SJCRH30 (cell line): ENCODE measurements around the gene FGGY. TPM values are rescaled to one million over a fixed set of nuclear protein-coding genes. Genes with fewer than 3 reads are reported as not detected.
A peak's percentile ranks its signal among the peaks of the same experiment; 100 is the strongest.

Experiments used
- DNase-seq, 2 experiments: peaks; one replicate each; pipeline ENCODE4 v3.0.0-alpha.2; 2015 to 2020
- H3K27ac ChIP-seq: fragments of 250-450 bp; sonication (Bioruptor Pico); 2 replicates; pipeline ENCODE4 v1.5.1; 2020; ENCODE audit warnings: mild to moderate bottlenecking, moderate library complexity
- H3K27me3 ChIP-seq: fragments of 250-450 bp; sonication (Bioruptor Pico); 2 replicates; pipeline ENCODE4 v1.5.1; 2020; ENCODE audit warnings: mild to moderate bottlenecking, moderate library complexity
- H3K36me3 ChIP-seq: fragments of 250-450 bp; sonication (Bioruptor Pico); 2 replicates; pipeline ENCODE4 v1.5.1; 2020; ENCODE audit warnings: mild to moderate bottlenecking, moderate library complexity
- H3K4me1 ChIP-seq: fragments of 250-450 bp; sonication (Bioruptor Pico); 2 replicates; pipeline ENCODE4 v1.5.1; 2020; ENCODE audit warnings: mild to moderate bottlenecking, moderate library complexity
- H3K4me3 ChIP-seq: fragments of 250-450 bp; sonication (Bioruptor Pico); 2 replicates; pipeline ENCODE4 v1.5.1; 2020; ENCODE audit warnings: mild to moderate bottlenecking, moderate library complexity
- H3K9me3 ChIP-seq: fragments of 250-450 bp; sonication (Bioruptor Pico); replicated peaks from 2 replicates; pipeline ENCODE4 v1.5.1; 2020; ENCODE audit warnings: mild to moderate bottlenecking, moderate library complexity
- total RNA-seq: library from RNA; depleted of rRNA; stranded (reverse); fragments of >200 nt; shearing (Covaris generic); gene quantifications from 2 replicates; pipeline ENCODE4 v1.2.3, GENCODE V29; 2014

Gene FGGY
- total RNA-seq, 1 experiment from 2014 or later, result 31.8 TPM

DNA sequence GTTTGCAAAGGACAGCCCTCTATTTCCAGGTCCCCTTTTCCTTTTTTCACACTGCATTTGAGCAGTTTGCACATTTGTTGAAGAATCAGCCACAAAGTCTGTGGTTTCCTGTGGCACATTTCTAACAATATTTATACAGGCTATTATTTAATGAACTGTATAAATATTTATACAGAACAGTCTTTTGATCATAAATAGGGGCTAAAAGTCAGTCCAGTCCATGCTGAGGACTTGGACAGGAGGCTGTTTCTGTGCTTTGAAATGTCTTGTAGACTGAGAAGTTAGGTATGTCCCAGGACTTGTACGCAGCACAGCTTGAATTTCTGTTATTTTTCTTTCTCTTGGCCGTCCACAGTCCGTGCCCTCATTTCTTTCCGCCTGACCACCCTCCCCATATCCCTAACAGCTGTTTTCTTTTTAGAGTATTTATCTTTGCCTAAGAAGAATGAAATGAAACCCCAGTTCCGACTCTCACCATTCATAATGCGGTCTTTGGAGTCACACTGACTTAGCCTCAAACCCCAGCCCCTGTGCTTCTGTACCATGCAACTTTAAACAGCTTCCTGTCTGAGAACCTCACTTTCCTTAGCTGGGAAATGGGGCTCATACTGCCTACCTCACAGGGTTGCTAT is 19.7 kb downstream of the FGGY start:
- H3K9me3 ChIP-seq, result peaks cover 4% of the 10 kb centered on the region
- peaks cover 29% of the 10 kb centered on the region for H3K4me1 ChIP-seq
- peak; percentile 87 to 97 for DNase-seq
- no peaks in the 10 kb centered on the region for H3K27me3 ChIP-seq
- peak overlapping the region; percentile 86 for H3K27ac ChIP-seq
- peak overlapping the region; percentile 9 for H3K4me3 ChIP-seq
- no peaks in the 10 kb centered on the region for H3K36me3 ChIP-seq

DNA sequence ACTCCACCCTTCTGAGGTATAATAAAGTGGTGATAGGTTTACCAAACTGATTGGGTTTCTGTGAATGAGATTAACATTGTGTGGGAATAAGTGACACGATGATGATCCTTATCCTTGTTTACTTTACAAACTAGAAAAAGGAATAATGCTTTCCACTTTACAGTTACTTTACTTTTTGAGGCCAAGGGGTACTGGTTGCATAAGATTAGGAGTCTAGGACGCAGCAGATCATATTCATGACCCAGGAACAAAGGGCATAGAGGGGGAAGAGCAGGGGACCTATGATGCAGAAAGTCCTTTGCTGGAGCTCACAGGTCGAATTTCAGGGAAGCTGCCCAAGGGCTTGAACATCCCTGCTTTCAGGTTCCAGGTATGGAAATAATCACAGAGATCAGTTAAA is 20.4 kb downstream of the FGGY start:
- Histone ChIP-seq H3K27ac (peak overlapping the region; percentile 86), H3K4me3 (peak overlapping the region; percentile 0; the same call in 1 of the 2 replicates), H3K4me1 (peaks cover 29% of the 10 kb centered on the region), H3K36me3 (no peaks in the 10 kb centered on the region), H3K27me3 (no peaks in the 10 kb centered on the region), H3K9me3 (no peaks in the 10 kb centered on the region; the same call in 1 of the 2 replicates)
- peak in 1 of 2 experiments; percentile 52 for DNase-seq

DNA sequence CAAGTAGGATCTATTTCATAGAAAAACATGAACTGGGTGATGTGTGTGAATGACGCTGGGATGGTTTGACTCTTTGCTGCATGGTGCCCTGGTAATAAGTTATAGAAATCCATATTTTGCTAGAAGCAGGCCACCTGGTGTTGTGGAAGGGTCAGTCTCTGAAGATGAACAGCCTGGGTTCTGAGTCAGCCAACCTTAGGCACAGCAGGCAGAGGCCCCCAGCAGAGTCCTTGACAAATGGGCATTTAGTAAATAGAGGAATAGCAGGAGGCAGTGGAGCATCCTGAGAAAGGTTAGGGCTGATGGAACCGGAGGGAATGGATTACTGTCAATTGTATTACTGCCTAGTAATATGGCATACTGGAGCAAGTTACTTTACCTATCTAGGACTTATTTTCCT is 20.9 kb downstream of the FGGY start:
- H3K27me3 ChIP-seq, result no peaks in the 10 kb centered on the region
- no peaks in the 10 kb centered on the region; the same call in 1 of the 2 replicates for H3K9me3 ChIP-seq
- H3K36me3 ChIP-seq, result no peaks in the 10 kb centered on the region
- peak; percentile 27 to 53 for DNase-seq
- H3K4me1 ChIP-seq, result peaks cover 29% of the 10 kb centered on the region
- H3K27ac ChIP-seq, result peak overlapping the region; percentile 86
- no peak overlapping the region for H3K4me3 ChIP-seq

DNA sequence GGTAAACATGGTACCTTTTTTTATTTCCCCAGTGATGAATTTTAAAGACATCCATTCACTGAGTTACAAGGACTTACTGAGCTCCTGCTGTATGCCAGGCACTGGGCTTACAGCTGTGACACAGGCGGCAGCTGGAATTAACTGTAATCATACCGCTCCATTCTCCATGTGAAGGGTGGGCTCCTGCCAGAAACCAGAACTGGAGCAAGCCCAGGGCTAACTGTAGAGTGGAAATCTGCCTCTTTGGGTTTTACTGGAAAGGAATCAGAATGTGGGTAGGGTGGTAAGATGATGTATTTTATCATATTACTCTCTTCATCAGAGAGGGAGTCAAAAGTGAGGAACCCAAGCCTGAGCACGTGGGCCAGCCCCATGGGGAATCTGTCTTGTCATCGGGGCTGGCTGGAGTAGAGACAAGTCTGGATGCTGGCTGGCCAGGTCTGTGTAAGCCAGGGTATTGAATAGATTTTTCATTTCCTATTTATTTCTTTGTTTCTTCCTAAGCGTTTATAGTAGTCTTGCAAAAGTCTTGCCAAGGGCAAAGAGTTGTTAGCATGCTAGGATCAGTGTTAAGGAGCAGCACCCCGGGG is 21.5 kb downstream of the FGGY start:
- Histone ChIP-seq H3K36me3 (no peaks in the 10 kb centered on the region), H3K9me3 (no peaks in the 10 kb centered on the region; the same call in 1 of the 2 replicates), H3K4me1 (peaks cover 29% of the 10 kb centered on the region), H3K4me3 (no peak overlapping the region), H3K27ac (peak overlapping the region; percentile 86; the same call in 1 of the 2 replicates), H3K27me3 (no peaks in the 10 kb centered on the region)
- peak in 1 of 2 experiments; percentile 26 for DNase-seq

DNA sequence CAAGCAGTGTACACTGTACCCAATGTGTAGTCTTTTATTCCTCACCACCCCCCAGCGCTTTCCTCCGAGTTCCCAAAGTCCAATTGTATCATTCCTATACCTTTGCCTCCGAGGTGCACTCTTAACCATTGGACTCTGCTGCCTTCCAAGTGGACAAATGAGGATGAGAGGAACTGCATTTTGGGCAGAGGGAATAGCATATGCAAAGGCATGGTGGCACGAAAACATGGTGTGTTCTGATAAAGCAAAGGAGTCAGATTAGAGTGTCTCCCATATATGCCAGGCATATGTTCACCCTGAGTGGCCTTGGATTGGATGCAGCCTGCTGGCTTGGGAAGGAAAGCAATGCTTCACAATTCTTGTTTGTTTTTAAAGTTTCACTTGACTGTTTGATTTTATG is 25.5 kb downstream of the FGGY start:
- Histone ChIP-seq H3K9me3 (peaks cover 3% of the 10 kb centered on the region; the same call in 1 of the 2 replicates), H3K27me3 (no peaks in the 10 kb centered on the region), H3K27ac (no peak overlapping the region), H3K4me3 (no peak overlapping the region), H3K36me3 (no peaks in the 10 kb centered on the region), H3K4me1 (peaks cover 9% of the 10 kb centered on the region)
- DNase-seq, result no peak

DNA sequence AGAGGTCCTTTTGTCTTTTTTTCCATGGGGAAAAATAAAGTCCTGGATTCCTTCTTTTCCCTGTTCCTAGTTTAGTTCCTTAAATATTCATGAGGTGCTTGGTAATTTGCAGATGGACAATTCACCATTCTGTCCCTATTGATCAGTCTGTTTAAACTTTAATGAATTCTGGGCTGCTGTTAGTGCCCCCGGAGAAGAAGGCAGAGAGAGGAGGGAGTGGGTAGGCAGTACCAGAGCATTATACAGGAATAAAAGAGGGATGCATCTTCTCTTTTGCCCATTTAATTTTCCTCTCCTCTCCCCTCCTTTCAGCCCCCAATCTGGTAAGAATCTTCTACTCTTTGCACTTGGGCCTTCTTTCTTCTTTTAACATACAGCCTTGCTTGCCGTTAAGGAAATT is 25.9 kb downstream of the FGGY start:
- Histone ChIP-seq H3K27me3 (no peaks in the 10 kb centered on the region), H3K4me3 (no peak overlapping the region), H3K9me3 (peaks cover 3% of the 10 kb centered on the region; the same call in 1 of the 2 replicates), H3K36me3 (no peaks in the 10 kb centered on the region), H3K4me1 (peaks cover 5% of the 10 kb centered on the region), H3K27ac (no peak overlapping the region)
- DNase-seq, result no peak

DNA sequence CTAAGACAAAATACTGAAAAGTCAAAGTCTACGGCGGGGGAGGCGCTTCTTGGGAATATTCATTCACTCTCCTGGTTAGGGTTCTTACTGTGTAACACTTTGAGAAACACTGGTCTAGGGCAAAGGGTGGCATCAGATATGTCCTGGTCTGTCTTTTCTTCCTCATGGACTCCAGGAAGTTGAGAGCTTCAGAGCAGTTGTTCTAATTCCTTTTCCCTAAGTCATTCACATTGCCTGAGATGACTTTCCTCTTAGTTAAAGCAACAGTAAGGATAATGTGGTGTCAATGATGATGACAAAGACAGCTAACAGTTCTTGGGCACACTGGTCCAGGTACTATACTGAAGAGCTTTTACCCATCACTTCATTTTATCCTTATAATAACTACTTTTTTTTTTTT is 27.0 kb downstream of the FGGY start:
- Histone ChIP-seq H3K9me3 (peaks cover 3% of the 10 kb centered on the region; the same call in 1 of the 2 replicates), H3K27ac (no peak overlapping the region), H3K4me1 (no peaks in the 10 kb centered on the region), H3K36me3 (no peaks in the 10 kb centered on the region), H3K4me3 (no peak overlapping the region), H3K27me3 (no peaks in the 10 kb centered on the region)
- no peak for DNase-seq

DNA sequence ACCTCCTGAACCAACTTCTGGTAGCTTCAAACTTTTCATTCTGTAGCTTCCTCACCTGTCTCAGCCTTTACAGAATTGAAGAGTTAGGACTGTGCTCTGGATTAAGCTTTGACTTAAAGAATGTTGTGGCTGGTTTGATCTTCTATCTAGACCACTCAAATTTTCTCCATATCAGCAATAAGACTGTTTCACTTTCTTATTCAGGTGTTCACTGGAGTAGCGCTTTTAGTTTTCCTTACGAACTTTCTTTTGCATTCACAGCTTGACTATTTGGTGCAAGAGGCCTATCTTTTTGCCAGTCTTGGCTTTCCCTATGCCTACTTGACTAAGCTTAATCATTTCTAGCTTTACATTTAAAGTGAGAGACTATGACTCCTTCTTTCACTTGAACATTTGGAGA is 31.5 kb downstream of the FGGY start:
- H3K36me3 ChIP-seq, result no peaks in the 10 kb centered on the region
- no peaks in the 10 kb centered on the region for H3K27me3 ChIP-seq
- no peaks in the 10 kb centered on the region for H3K4me1 ChIP-seq
- no peak for DNase-seq
- no peak overlapping the region for H3K27ac ChIP-seq
- no peak overlapping the region for H3K4me3 ChIP-seq
- peaks cover 3% of the 10 kb centered on the region; the same call in 1 of the 2 replicates for H3K9me3 ChIP-seq

DNA sequence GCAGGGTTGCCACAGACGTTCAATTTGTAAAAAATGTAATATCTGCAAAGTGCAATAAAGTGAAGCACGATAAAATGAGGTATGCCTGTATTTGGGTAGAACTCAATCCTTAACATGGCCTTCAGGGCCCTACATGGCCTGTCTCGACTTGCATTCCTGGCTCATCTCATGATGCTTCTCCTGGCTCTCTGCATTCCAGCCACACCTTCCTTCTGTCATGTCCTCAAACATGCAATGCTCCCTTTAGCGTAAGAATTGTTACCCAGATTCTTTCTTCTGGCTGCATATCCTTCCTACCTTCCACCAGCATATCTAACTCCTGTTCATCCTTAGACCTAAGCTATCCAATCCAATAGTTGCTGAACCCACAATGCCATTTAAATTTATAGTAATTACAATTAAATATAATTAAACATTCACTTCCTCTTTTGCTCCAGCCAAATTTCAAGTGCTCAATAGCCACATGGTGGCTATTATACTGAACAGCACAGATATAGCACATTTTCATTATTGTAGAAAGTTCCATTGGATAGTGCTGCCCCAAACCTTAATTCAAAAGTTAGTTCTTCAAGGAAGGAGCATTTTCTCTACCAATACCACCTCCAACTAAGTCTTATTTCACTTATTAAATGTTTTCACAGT is 32.6 kb downstream of the FGGY start:
- DNase-seq, result no peak
- Histone ChIP-seq H3K27ac (no peak overlapping the region), H3K27me3 (no peaks in the 10 kb centered on the region), H3K36me3 (no peaks in the 10 kb centered on the region), H3K4me3 (no peak overlapping the region), H3K9me3 (peaks cover 3% of the 10 kb centered on the region; the same call in 1 of the 2 replicates), H3K4me1 (no peaks in the 10 kb centered on the region)

DNA sequence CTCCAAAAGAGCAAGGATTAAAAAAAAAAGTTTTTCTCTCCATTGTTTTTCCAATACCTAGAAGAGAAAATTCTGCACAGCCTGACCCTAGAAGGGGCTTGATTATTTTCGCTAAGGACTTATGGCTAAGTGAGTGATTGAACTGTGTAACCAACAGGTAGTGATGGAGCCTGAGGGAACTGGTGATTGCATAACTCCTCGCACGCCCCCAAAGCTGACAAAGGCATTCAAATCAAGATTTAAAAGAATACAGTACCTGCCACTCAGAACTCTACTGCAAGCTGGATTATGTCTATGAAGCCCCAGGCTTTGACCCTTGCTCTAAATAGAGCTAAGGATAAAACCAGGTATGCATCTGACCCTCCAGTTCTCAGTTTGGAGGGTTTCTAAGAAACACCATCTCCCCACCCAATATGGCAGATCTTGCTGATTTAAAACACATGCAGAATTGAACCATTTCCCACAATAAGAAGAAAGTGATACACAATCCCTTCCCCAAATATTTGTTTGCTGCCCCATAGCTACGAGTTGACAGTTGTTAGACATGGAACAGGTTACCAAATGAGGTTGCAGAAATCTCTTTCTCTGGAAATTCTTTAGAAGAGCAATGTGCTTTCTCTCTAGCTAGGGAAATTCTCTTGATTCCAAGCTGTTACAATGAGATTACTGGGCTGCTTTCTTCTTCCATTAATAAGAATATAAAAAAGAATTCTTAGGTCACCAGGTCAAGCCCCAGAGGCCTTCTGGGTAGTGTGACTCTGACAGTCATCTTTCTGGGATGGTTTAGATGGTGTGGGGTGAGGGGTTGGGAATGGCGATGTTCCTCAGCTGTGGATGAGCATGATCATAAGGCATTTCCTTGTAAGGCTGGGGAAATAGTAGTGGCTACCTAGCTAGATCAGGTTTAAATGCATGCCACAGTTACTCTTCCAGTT is 35.1 kb downstream of the FGGY start:
- no peaks in the 10 kb centered on the region for H3K27me3 ChIP-seq
- no peaks in the 10 kb centered on the region for H3K36me3 ChIP-seq
- no peaks in the 10 kb centered on the region for H3K9me3 ChIP-seq
- no peak overlapping the region for H3K4me3 ChIP-seq
- H3K27ac ChIP-seq, result no peak overlapping the region
- no peak for DNase-seq
- no peaks in the 10 kb centered on the region for H3K4me1 ChIP-seq

DNA sequence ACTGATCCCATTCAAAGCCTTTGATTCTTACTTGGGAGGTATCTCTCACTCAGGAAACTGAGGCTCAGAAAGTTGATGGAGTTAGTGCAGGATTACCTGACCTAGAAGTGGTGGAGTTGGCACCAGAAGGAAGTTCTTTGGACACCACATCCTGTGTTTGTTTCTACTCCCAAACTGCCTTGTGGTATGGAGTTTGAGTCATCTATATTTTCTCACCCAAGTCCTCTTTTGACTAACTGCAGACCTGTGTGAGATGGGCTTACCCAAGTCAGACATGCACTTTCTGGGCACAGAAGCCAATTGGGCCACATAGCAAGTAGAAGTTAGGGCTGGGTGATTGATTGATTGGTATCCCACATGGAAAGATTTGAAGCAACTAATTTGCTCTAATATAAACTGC is 36.1 kb downstream of the FGGY start:
- no peak overlapping the region for H3K4me3 ChIP-seq
- H3K36me3 ChIP-seq, result no peaks in the 10 kb centered on the region
- no peaks in the 10 kb centered on the region for H3K9me3 ChIP-seq
- H3K27me3 ChIP-seq, result no peaks in the 10 kb centered on the region
- H3K27ac ChIP-seq, result no peak overlapping the region
- no peak for DNase-seq
- H3K4me1 ChIP-seq, result no peaks in the 10 kb centered on the region

DNA sequence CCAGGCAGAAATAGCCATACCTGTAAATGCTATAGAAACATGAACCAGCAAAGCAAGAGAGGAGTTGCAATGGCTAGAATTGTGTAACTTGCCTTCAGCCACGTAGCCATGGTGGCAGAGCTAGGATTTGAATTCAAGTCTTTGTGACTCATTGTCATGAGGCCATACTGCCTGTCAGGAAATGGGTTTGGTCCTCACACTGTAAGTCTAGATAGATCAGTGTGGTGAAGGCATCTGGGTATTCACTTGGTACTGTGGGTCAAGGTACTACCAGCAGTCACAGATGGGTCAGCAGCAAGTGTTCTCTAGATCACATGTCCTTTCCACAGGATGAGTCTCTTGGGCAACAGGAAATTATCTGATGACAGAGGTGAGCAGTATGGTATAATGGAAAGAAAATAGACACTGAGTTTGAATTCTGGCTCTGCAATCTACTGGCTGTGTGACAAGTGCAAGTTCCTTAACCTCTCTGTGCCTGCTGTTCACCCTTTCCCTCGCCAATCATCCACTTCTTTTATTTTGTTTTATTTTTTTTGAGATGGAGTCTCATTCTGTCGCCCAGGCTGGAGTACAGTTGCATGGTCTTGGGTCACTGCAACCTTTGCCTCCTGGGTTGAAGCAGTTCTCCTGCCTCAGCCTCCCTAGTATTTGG is 36.9 kb downstream of the FGGY start:
- Histone ChIP-seq H3K27me3 (no peaks in the 10 kb centered on the region), H3K4me1 (no peaks in the 10 kb centered on the region), H3K27ac (no peak overlapping the region), H3K36me3 (no peaks in the 10 kb centered on the region), H3K4me3 (no peak overlapping the region), H3K9me3 (no peaks in the 10 kb centered on the region)
- no peak for DNase-seq

DNA sequence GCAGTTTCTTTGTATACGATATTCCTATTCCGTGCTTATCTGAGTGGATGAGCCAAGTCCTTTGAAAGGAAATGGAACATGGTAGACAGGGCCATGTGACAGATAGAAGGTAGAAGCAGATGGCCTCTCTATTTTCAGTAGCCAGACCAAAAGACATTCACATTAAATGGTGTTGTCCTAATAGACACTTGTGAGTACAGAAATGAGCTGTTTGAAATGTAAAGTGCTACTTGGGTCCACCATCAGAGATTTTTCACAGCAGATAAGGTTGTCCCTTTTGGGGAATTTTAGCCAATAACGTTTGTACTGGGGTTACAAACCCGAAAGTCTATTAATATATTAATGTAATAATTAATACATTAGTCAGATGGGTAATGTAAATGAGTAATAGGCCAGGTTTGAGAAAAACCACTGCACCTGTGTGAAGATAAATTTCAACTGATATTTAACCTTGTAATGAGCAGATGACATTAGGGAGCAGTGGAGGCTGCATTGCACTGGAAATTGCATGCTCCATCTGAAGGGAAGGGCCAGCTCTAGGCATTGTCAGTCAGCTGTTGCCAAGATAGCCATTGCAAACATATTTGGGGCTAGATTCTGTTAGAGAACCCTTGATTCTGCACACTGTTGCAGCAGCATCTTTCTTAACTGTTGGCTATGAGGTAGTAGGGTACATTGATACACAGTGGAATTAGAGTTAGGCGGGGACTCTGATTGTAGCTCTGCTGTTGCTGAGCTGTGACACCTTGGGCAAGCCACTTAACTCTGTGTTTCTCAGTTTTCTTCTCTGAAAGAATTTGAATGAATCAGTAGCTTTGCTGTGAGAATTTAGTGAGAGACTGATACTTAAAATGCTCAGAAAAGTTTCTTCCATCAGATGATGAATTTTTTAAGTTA is 43.8 kb downstream of the FGGY start:
- Histone ChIP-seq H3K9me3 (no peaks in the 10 kb centered on the region), H3K4me1 (no peaks in the 10 kb centered on the region), H3K4me3 (no peak overlapping the region), H3K27me3 (no peaks in the 10 kb centered on the region), H3K36me3 (no peaks in the 10 kb centered on the region), H3K27ac (no peak overlapping the region)
- no peak for DNase-seq
